ENCODE data around the gene MTSS2. TPM values are rescaled to one million over a fixed set of nuclear protein-coding genes. Genes with fewer than 3 reads are reported as not detected.

MTSS2 gene
- polyA plus RNA-seq, 1 donor from 2014 or later = 20.4 TPM

- Histone ChIP-seq H3K79me2 (replicated peaks; ENCODE audit: insufficient read depth, low read length) (peaks cover 19% of the 10 kb centered on the region), H4K20me1 (ENCODE audit: insufficient read depth) (peaks cover under 1% of the 10 kb centered on the region), H2AFZ (ENCODE audit: low read depth, low read length) (no peak overlapping the region), H3K4me2 (ENCODE audit: low read length) (no peak overlapping the region), H3K27me3 (ENCODE audit: insufficient read depth, low read depth, low read length) (no peaks in the 10 kb centered on the region), H3K27ac (ENCODE audit: low read length) (no peak overlapping the region), H3K9me3 (ENCODE audit: low read length) (no peaks in the 10 kb centered on the region), H3K9me2 (ENCODE audit: insufficient read depth, low read length) (no peaks in the 10 kb centered on the region), H3K4me3 (ENCODE audit: low read length) (no peak overlapping the region), H3F3A (ENCODE audit: insufficient read depth, low read length, poor library complexity, severe bottlenecking) (no peaks in the 10 kb centered on the region), H3K36me3 (ENCODE audit: insufficient read depth, low read length) (no peaks in the 10 kb centered on the region), H3K9ac (ENCODE audit: low read length) (no peak overlapping the region)
- no peak for TF ChIP-seq CTCF (IDR thresholded peaks at IDR 0.05; ENCODE audit: poor library complexity, severe bottlenecking)
- no peak for TF ChIP-seq REST (IDR thresholded peaks at IDR 0.05; ENCODE audit: borderline replicate concordance)
These were observed 2.4 kb upstream of the MTSS2 start for GRCh38 chr16:70688246-70688742.

DNA sequence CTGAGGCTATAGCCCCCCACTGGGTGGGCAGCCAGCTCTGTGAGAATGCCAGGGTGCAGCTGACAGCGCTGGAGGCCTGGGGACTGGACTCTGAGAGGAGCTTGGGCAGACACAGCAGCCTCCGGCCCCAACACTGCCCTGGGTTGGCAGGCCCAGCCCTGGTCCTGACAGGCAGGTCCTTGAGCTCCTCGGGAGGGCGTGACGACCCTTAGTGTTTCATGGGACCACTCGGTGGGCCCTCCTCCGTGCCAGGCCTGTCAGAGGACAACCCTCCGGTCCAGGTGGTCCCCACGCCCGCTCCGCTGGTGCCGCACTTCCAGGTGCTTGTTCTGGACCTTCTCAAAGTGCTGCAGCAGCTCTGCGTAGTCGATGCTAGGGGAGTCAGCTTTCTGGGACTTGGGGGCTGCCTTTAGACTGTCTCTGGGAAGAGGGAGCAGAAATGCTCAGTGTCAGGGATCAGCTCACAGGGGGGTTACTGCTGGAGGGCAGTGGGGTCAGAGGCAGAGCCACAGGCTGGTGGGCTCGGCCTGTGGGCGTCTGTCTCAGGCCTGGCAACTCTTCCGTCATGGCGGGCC lies 1.9 kb upstream of the MTSS2 start:
- no peak overlapping the region for H3K27ac ChIP-seq (ENCODE audit: low read length)
- H3K4me2 ChIP-seq (ENCODE audit: low read length) = no peak overlapping the region
- H3K27me3 ChIP-seq (ENCODE audit: insufficient read depth, low read depth, low read length) = no peaks in the 10 kb centered on the region
- H3K36me3 ChIP-seq (ENCODE audit: insufficient read depth, low read length) = no peaks in the 10 kb centered on the region
- peaks cover 23% of the 10 kb centered on the region for H3K79me2 ChIP-seq (replicated peaks; ENCODE audit: insufficient read depth, low read length)
- H4K20me1 ChIP-seq (ENCODE audit: insufficient read depth) = peaks cover 3% of the 10 kb centered on the region
- H3K9me2 ChIP-seq (ENCODE audit: insufficient read depth, low read length) = no peaks in the 10 kb centered on the region
- H3F3A ChIP-seq (ENCODE audit: insufficient read depth, low read length, poor library complexity, severe bottlenecking) = no peaks in the 10 kb centered on the region
- H3K9me3 ChIP-seq (ENCODE audit: low read length) = no peaks in the 10 kb centered on the region
- TF ChIP-seq CTCF (IDR thresholded peaks at IDR 0.05; ENCODE audit: poor library complexity, severe bottlenecking) = no peak
- no peak for TF ChIP-seq RAD21 (conservative IDR thresholded peaks at IDR 0.05)
- no peak for TF ChIP-seq TAF1 (IDR thresholded peaks at IDR 0.05; ENCODE audit: low read depth)
- no peak for TF ChIP-seq POLR2AphosphoS5 (IDR thresholded peaks at IDR 0.05)
- no peak for TF ChIP-seq SMC3 (conservative IDR thresholded peaks at IDR 0.05; ENCODE audit: poor library complexity)
- TF ChIP-seq EP300 (conservative IDR thresholded peaks at IDR 0.05; ENCODE audit: poor library complexity, severe bottlenecking) = no peak
- no peak for TF ChIP-seq REST (IDR thresholded peaks at IDR 0.05; ENCODE audit: borderline replicate concordance)
- TF ChIP-seq EZH2 (IDR thresholded peaks at IDR 0.05; ENCODE audit: borderline replicate concordance, insufficient read depth, low read length, poor library complexity, severe bottlenecking) = no peak
- no peak for TF ChIP-seq MXI1 (conservative IDR thresholded peaks at IDR 0.05; ENCODE audit: poor library complexity, severe bottlenecking)
- no peak overlapping the region for H2AFZ ChIP-seq (ENCODE audit: low read depth, low read length)
- H3K4me3 ChIP-seq (ENCODE audit: low read length) = no peak overlapping the region
- H3K9ac ChIP-seq (ENCODE audit: low read length) = no peak overlapping the region
